ENCODE data around the gene TRIM41. TPM values are rescaled to one million over a fixed set of nuclear protein-coding genes. Genes with fewer than 3 reads are reported as not detected.

The TRIM41 gene
- total and polyA plus RNA-seq, 2 experiments from 2014 or later = 6.2 to 8.7 TPM

- no peaks in the 10 kb centered on the region for H3K79me2 ChIP-seq (replicated peaks; ENCODE audit: insufficient read depth)
- Mint-ChIP-seq H3K27ac (no peak overlapping the region), H3K4me3 (peak overlapping the region; percentile 73; the same call in 2 of the 3 replicates), H3K9me3 (peaks cover 20% of the 10 kb centered on the region), H3K4me1 (peaks cover 44% of the 10 kb centered on the region), H3K27me3 (ENCODE audit: insufficient read depth, low read depth, poor library complexity) (peaks cover 86% of the 10 kb centered on the region), H3K36me3 (ENCODE audit: low read depth) (peaks cover 17% of the 10 kb centered on the region)
- no peaks in the 10 kb centered on the region for H3K36me3 ChIP-seq (ENCODE audit: insufficient read depth)
- TF ChIP-seq EZH2 (IDR thresholded peaks at IDR 0.05; ENCODE audit: low read depth, unreplicated experiment) (peak; percentile 24), POLR2AphosphoS5 (IDR thresholded peaks at IDR 0.05; ENCODE audit: low read depth) (no peak)
- H3K4me1 ChIP-seq (ENCODE audit: insufficient read depth) = peaks cover 40% of the 10 kb centered on the region
- H3K9me2 ChIP-seq (ENCODE audit: insufficient read depth) = no peaks in the 10 kb centered on the region
- H3K4me3 ChIP-seq = peak overlapping the region; percentile 79
- DNase-seq (ENCODE audit: low spot score) = peak; percentile 8
- peaks cover 20% of the 10 kb centered on the region for H3F3A ChIP-seq (replicated peaks; ENCODE audit: low read depth)
- no peak overlapping the region for H3K27ac ChIP-seq (ENCODE audit: low read depth)
- no peak for ATAC-seq
- H3K27me3 ChIP-seq (ENCODE audit: insufficient read depth) = peaks cover 82% of the 10 kb centered on the region
- no peaks in the 10 kb centered on the region for H4K20me1 ChIP-seq (replicated peaks; ENCODE audit: insufficient read depth)
- peak overlapping the region; percentile 99 for H2AFZ ChIP-seq
- H3K4me2 ChIP-seq = peak overlapping the region; percentile 91
Observed at GRCh38 chr5:181203093-181203711, 19.9 kb upstream of the TRIM41 start.

GRCh38 chr5:181203777-181204112, 19.3 kb upstream of the TRIM41 start:
- H3K27me3 ChIP-seq (ENCODE audit: insufficient read depth) = peaks cover 76% of the 10 kb centered on the region
- peak; percentile 1; the same call in 2 of the 3 replicates for ATAC-seq
- H2AFZ ChIP-seq = peak overlapping the region; percentile 99

More at GRCh38 chr5:181203777-181204112, 19.3 kb upstream of the TRIM41 start:
- H3K4me3 ChIP-seq = peak overlapping the region; percentile 79
- Mint-ChIP-seq H3K27me3 (ENCODE audit: insufficient read depth, low read depth, poor library complexity) (peaks cover 85% of the 10 kb centered on the region), H3K4me1 (peaks cover 39% of the 10 kb centered on the region), H3K4me3 (peak overlapping the region; percentile 73), H3K36me3 (ENCODE audit: low read depth) (peaks cover 17% of the 10 kb centered on the region), H3K9me3 (peaks cover 20% of the 10 kb centered on the region), H3K27ac (no peak overlapping the region)
- H3K9me2 ChIP-seq (ENCODE audit: insufficient read depth) = no peaks in the 10 kb centered on the region
- DNase-seq (ENCODE audit: low spot score) = peak; percentile 60
- peaks cover 34% of the 10 kb centered on the region for H3K4me1 ChIP-seq (ENCODE audit: insufficient read depth)
- TF ChIP-seq EZH2 (IDR thresholded peaks at IDR 0.05; ENCODE audit: low read depth, unreplicated experiment) (peak; percentile 60), REST (IDR thresholded peaks at IDR 0.05; ENCODE audit: unreplicated experiment) (no peak)
- no peaks in the 10 kb centered on the region for H3K79me2 ChIP-seq (replicated peaks; ENCODE audit: insufficient read depth)
- no peaks in the 10 kb centered on the region for H4K20me1 ChIP-seq (replicated peaks; ENCODE audit: insufficient read depth)
- no peaks in the 10 kb centered on the region for H3K36me3 ChIP-seq (ENCODE audit: insufficient read depth)
- H3F3A ChIP-seq (replicated peaks; ENCODE audit: low read depth) = peaks cover 16% of the 10 kb centered on the region; the same call in 1 of the 2 replicates
- no peak overlapping the region for H3K27ac ChIP-seq (ENCODE audit: low read depth)
- H3K4me2 ChIP-seq = peak overlapping the region; percentile 91

Measured in GM23338 (cell line).